GM19395 (cell line): ENCODE data around the gene CADM2.

ENCODE experiments used
- ATAC-seq: cut with Tn5 transposase; IDR thresholded peaks from one replicate; pipeline ENCODE4 v1.9.1; 2021; ENCODE audit warnings: mild to moderate bottlenecking, moderate library complexity; ENCODE audit not compliant: unreplicated experiment

Gene CADM2

DNA sequence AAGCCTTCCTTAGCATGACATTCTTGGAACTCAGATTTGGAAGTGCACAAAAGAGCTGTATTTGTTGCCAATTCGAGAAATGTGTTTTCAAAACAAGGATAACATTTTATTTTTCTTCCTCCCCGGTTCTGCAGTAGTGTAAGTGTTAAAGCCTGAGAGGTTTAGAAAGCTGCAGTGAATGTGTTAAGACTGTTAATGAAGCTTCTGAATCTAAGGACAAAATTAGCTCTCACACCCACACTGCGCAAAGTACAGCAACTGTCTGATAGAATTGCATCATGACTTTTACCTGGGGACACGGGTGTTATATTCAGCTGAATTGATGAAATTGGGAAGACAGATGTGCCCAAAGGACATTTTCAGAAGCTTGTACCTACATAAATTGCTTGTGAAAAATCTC lies 344.4 kb downstream of the CADM2 start:
- ATAC-seq, result no peak

DNA sequence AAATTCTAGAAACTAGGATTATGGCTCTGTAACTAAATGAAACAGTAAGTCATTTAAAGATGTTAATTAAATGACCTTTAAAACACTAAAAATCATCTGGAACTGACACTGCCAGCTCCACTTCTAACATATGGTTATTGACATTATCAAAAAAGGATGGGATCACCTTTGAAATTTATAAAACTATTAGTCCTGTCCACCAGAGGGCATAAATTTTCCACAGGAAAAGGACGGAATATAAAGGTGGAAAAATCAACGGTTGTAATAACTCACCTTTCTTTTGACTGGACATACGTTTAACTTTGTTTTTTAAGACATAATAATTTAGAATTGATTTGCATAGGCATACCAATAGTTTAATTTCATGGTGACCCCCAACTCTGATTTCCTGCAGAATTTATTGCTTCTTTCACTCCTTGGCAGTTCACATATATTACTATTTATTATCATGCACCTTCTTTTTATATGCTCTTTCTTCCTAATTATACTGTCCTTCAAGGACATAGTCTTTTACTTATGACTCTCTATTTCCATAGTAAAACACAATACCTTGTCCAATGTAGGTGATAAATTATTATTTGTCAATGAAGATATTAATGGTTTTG lies 345.7 kb downstream of the CADM2 start:
- no peak for ATAC-seq

DNA sequence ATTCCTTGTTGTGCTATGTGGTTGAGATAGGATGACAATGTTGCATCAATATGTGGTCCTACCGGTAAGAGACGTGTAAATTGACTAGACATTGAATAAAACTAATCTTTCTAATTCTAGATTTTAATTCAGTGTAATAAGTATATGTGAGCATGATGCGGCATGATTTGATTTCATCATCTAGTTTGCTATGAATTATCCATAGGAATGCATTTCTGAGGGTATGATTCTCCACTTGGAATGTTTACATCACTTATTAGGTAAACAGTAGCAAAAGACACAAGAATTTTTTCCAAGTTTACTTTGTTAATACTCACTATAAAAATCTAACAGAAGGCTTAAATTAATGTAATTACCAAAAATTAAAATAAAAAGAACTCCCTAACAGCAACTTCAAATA lies 353.5 kb downstream of the CADM2 start:
- ATAC-seq, result no peak

DNA sequence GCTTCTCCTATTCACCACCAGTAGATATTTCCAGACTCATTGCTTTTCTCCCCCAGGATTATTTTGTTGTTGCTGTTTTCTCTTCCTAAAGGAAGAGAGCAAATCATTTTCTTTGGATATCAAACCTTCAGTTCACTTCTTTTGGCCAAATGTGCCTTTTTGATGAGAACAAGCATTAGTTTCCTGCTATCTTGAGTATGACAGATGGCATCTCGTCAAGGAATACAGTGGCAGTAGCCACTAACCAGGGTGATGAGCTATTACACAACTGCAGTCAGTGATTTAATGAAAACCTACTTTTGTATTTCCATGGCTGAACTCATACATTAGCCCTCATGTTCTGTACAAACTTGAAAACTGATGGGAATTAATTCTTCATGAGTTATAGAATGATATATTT lies 354.6 kb downstream of the CADM2 start:
- ATAC-seq, result no peak

DNA sequence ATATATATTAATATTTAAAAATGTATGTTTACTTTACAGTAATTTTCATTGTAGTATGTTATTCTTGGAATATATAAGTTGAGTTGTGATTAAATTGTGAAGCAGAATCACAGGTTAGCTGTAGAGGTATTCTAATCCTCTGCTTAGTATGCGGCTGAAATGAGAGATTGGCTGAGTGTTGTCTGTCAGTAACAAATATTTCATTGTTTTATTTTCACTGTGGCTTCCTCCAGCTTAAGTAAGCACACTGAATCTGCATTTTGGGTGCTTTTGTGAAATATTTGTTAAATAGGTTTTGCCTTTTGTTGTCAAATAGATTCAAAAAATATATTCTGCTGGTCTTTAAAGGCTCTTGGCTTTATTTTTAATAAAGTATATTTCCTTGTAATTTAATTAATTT lies 357.5 kb downstream of the CADM2 start:
- ATAC-seq, result no peak

DNA sequence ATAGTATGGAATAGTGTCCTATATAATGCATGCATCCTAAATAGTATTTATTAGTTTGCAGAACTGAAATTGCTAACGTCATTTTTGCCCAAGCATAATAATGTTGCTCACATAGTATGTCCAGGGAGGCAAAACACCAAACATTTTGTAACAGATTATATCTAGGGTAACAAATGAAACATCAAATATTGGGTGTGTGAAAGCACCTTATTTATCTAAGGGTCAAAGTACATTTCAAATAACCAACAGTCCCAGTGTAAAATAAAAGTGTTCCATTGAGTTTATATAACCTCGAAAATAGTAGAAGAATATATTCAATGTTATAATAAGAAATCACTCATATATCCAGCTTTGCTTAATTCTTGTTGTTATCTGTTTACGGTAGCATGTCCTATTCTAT lies 363.1 kb downstream of the CADM2 start:
- ATAC-seq, result no peak

DNA sequence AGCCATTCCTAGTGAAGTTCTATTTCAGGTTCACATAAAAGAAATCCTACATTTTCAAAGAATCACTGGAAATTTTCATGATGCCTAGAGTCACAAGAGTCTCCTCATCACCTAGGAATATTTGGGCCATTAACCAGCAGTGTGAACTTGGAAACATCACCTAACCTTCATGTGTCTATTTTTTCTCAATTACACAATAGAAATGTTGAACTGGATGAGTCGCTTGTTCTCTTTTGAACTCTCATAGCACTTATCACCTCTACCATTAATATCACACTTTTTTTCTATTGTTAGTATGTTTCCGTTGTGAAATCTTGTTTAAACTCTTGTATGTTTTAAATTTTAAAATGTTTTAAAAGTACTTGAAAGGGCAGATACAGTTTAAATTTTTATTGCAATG lies 371.3 kb downstream of the CADM2 start:
- no peak for ATAC-seq

DNA sequence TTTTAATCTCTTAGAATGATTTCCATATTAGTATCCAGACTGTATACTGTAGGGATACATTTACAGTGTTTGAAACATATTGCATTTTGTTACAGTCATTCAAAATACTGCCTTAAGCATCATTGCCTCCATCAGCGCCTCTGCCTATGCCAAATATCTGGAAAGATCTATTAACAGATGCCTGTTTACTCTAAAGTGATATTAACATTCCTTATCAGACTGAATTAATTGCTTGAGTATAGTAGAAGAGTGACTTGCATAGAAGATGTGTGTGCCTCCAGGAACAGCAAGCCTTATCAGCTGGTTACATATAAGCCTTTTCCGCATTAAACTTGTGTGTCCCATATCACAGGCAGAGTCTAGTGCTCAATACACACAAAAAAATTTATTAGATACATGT lies 379.1 kb downstream of the CADM2 start:
- ATAC-seq, result no peak

DNA sequence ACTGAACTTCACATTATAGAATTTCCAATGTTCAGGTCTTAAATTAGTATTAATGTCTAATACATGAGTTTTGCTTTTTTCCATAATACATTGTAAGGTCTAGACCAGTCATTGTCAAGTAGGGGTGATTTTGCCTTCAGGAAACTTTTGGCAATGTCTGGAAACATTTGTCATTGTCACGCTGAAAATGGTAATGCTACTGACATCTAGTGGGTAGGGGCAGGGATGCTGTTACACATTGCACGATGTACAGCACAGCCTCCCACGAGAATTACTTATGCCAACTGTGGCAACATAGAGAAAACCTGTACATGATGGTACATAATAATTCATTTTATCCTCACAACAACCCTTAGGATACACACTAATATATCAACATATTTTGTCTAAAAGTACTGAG lies 384.1 kb downstream of the CADM2 start:
- ATAC-seq, result no peak

DNA sequence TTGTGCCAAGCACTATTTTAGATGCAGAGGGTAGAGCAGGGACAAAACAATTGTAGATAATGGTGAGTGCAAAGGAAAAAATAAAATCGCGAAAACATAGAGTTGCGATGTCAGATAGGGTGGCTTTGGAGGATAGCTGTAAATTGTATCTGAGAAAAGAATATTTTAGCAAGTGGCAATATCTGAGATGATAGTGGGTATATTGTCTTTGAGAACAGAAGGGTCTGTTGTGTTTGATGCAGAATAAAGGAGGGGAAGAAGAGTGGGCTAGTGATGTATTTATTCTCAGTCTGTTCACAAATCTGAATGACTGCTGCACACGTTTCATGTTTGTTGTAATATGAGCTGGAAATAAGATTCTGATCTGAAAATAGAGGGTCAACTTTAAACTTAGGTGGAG lies 396.8 kb downstream of the CADM2 start:
- no peak for ATAC-seq

DNA sequence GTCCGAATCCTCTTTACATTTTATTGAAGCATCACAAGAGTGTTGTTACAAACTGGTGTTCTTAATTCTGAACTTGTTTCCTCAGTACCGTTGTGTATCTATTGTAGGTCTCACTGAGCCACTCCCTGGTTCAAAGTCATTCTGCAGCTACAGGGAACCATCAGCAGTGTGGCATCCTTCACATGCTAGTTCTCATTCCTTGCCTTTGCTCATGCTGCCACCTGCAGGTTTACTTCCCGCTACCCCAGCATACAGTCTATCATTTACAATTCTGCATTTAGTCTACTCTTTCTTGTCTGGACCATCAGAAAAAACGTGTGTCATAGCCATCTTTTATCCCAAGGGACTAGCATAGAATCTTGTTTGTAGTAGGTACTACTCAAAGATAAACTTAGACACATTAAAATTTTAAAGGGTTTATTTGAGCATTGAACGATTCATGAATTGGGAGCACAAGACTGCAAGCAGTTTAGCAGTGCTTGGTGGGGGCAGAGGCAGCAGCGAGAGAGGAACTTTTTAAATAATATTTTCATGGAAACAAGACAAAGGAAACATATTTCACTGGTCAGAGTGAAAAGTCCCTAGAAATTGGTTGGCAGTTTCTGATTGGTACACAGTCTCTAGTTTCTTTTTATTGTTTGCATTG lies 402.1 kb downstream of the CADM2 start:
- ATAC-seq, result no peak

DNA sequence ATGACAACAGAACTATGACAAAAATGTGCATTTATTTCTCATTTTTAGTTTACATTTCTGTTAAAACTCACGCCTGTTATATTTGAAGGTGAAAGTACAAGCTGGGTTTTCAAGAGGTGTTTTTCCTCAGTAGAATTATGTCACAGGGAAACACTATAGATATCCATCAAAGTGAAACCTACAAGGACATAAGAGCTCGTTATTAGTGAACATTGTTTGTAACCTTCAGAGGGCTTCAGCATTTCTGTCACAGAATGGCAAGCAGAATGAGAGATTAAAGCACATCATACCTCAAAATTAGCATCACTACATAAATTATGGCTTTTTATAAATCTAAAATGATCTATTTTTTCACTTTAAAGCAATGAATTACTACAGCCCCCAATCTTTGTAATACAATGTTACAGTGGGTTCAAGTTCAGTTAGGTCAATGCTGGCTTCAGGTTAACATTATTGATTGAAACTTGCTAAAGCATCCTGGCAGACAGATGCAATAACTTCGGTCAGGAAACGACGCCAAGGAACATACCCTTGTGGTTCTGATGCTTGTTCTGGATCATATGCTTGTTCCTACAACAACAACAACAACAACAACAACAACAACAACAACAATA lies 405.6 kb downstream of the CADM2 start:
- no peak for ATAC-seq

DNA sequence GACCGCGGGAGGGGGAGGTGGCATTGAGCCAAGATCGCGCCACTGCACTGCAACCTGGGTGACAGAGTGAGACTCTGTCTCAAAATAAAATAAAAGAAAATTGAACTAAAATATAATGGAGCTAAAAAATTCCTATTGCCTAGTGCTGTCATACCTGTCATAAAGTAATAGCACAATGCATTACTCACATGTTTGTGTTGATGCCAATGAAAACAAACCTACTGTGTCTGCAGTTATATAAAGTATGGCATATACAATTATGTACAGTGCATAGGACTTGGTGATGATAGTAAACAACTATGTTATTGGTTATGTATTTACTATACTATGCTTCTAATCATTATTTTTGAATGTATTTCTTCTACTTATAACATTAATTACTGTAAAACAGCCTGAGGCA lies 411.6 kb downstream of the CADM2 start:
- ATAC-seq, result no peak

DNA sequence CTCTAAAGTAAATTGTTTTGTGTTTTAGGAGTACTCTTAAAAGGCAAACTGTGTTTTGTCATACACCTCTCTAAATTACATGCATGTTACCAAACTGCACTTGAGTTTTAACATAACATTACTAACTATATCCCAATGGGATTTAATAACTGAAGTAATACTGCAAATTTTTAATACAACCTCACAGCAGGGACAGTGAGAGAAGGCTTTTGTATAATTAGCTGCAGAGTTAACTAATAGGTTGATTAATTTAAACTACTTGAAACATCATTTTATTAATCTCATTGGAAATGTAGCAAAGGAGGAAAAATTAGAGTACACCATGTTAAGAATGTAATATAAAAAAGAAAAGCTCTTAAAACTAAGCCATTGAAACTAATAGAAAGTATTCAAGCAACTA lies 417.3 kb downstream of the CADM2 start:
- no peak for ATAC-seq

DNA sequence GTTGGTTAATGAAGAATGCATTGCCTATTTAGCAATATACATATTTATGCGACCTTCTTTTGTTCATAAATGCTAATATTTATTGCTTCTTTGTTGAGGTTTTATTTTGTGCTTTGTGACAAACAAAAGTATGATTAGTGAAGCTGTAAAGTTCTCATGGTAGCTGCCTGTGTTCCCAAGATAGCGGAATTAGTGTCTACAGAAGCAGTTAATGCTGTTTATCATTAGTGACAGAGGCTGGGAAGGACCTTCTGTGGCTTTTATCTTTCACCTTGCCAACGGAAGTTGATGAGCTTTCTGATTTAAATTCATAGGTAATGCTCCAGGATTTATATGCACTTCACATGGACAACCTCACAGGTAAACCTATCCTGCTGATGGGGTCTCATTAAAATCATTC lies 418.3 kb downstream of the CADM2 start:
- no peak for ATAC-seq

DNA sequence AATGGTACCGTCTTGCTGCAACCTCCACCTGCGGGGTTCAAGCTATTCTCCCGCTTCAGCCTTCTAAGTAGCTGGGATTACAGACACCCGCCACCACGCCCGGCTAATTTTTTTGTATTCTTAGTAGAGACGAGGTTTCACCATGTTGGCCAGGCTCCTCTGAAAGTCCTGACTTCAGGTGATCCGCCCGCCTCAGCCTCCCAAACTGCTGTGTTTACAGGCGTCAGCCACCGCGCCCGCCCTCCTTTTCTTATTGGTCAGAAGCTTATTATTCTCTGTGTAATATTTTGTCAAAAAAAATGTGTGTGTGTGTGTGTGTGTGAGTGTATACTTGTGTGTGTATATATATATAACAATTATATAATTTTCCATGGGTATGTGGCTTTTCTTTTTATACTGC lies 425.6 kb downstream of the CADM2 start:
- ATAC-seq, result no peak

DNA sequence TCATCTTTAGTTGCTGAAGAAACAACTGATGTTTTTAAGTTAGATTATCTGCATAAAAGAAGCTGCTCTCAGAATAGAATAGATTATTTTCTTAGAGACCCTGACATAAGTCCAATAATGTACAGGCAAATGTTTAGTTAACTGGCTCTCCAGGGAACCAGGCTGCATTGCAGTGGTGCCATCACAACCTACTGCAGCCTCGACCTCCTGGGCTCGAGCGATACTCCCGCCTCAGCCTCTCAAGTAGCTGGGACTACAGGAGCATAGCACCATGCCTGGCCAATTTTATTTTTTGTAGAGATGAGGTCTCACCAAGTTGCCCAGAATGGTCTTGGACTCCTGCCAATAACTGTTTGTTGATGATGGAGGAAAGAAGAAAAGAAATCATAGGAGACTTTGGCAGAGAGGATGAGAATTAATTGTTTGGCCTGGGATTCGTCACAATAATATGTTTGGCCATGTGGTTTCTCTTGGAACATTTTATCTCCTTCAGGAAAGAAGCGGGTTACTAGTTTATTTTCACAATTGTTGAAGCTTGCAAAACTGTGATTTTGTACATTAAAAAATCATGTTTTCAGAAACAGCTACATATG lies 429.2 kb downstream of the CADM2 start:
- ATAC-seq, result no peak

DNA sequence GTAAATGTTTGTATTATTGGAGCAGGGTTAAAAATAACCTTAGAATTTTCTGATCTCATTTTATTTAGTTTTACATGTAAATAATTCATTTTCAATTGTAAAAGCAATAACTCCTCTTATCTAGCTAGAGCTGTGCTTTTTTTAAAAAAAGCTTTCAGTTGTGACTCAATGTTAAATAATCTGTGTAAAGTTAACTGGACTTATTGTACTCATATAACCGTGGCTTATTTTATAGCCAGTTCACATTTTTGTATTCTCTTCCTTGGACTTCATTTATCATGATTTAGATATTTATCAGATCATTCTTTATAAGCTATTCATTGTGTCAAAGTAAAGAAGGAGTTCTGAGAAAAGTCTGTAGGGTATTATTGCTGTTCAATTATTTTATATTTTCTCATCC lies 435.6 kb downstream of the CADM2 start:
- no peak for ATAC-seq

DNA sequence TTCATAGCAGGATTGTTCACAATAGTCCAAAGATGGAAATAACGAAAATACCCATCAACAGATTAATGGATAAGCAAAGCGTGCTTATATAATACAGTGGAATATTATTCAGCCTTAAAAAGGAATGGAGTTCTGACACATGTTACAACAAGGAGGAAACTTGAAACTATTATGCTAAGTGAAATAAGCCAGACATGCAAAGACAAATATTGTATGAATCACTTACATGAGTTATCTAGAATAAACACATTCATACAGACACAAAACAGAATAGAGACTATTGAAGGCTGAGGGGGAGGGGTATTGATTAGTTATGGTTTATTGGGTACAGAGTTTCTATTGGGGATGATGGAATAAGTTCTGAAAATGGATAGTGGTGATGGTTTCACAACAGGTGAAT lies 438.6 kb downstream of the CADM2 start:
- no peak for ATAC-seq

DNA sequence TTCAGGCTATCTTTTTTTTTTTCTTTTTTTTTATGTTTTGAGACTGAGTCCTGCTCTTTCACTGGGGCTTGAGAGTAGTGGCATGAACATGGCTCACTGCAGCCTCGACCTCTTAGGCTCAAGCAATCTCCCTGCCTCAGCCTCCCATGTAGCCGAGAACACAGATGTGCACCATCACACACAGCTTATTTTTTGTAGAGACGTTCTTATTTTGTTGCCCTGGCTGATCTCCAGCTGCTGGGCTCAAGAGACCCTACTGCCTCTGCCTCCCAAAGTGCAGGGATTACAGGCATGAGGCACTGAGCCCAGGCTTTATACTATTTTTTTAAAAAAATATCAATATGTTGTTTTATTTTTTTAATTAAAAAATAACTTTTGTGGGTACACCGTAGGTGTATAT lies 467.3 kb downstream of the CADM2 start:
- ATAC-seq, result no peak

DNA sequence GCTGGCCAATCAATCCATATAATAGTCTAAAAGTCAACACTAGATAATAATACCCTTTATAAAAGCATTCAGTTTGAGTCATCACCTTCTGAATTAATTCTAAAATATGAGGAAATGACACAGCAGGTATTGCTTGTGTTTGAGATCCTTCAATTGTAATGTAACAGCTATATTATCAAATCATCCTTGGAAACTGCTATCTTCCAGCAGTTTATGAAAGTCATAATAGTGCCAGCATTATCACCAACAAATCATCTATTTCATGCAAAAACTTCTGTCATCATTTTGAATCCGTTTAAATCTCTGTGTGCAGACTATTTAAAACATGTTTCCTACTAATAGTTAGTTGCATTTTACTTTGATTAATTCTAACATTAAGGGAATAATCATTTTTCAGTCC lies 468.7 kb downstream of the CADM2 start:
- ATAC-seq, result no peak

DNA sequence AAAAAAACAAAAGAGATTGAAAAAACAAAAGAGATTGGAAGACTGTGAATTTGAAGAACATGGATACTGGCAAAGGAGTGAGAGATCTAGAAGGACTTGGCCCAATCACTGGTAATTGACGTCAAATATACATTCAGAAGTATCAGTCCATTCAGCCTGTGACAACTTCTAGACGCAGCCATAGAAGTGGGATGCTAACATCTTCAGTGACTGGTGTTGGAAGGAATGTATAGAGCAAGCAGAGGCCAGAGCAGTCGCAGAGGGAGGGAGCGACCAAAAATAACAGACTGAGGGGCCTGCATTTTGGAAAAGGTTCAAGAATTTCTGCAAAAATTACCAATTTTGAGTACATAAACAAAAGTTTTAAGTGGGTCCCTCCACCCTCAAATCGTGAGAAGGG lies 473.3 kb downstream of the CADM2 start:
- ATAC-seq, result no peak
